A549 (cell line): ENCODE results near the gene CXXC5. TPM values are rescaled to one million over a fixed set of nuclear protein-coding genes. Genes with fewer than 3 reads are reported as not detected.

Experiments
- ATAC-seq, 2 experiments: fragments of 200-7000 bp in 1 of 2; fragments of >200 bp in 1 of 2; cut with Nextera tagmentation in 1 of 2; cut with Tn5 transposase in 1 of 2; 3 replicates each; pipeline versions ENCODE4 v1.8.0 to v1.9.1; 2018 to 2020; ENCODE audit warnings: mild to moderate bottlenecking in 1 of 2, moderate library complexity in 1 of 2
- CTCF ChIA-PET: fragments of 300-600 bp; sonication (Branson Sonifier 250); formaldehyde crosslinking; extraction: SDS; loops from one replicate; lab custom pipeline; 2021; ENCODE audit warnings: antibody characterized with exemption, inconsistent platforms; lab: Yijun Ruan, JAX
- POLR2A ChIA-PET: fragments of 350-600 bp; formaldehyde crosslinking; extraction: SDS; loops from one replicate; lab custom pipeline; 2021; ENCODE audit warnings: antibody characterized with exemption, inconsistent platforms; lab: Yijun Ruan, JAX
- DNase-seq, 2 experiments: peaks; one replicate each; pipeline versions ENCODE4 v3.0.0 to v3.0.0-alpha.2; 2011 to 2016; ENCODE audit warnings: low read depth in 1 of 2, low spot score in 1 of 2
- FAIRE-seq: peaks from 2 replicates; lab custom pipeline; 2011; peaks lifted over from hg19 to GRCh38; lab: Jason Lieb, UNC
- H3K27ac ChIP-seq, 2 experiments: fragments of >200 bp; sonication (Bioruptor Twin); formaldehyde crosslinking; 3 replicates each; pipeline ENCODE4 v1.5.1; 2016 to 2017
- H3K4me1 ChIP-seq: fragments of >200 bp; sonication (Bioruptor Twin); formaldehyde crosslinking; 3 replicates; pipeline ENCODE4 v1.6.1; 2016
- H3K4me2 ChIP-seq: fragments of >200 bp; sonication (Bioruptor Twin); formaldehyde crosslinking; 3 replicates; pipeline ENCODE4 v1.6.1; 2016
- H3K4me3 ChIP-seq: fragments of >200 bp; sonication (Bioruptor Twin); formaldehyde crosslinking; 3 replicates; pipeline ENCODE4 v1.5.1; 2016
- H3K9me3 ChIP-seq: fragments of >200 bp; sonication (Bioruptor Twin); formaldehyde crosslinking; 3 replicates; pipeline ENCODE4 v1.6.1; 2016
- CBX2 ChIP-seq: fragments of 200-600 bp; sonication (generic); IDR thresholded peaks from 2 replicates; pipeline ENCODE4 v1.6.1; 2016; ENCODE audit warnings: low read depth, mild to moderate bottlenecking, borderline replicate concordance
- CHD4 ChIP-seq: fragments of 200-600 bp; sonication (generic); IDR thresholded peaks from 2 replicates; pipeline ENCODE4 v1.6.1; 2016; ENCODE audit warnings: antibody characterized with exemption, mild to moderate bottlenecking, borderline replicate concordance
- CTCF ChIP-seq: fragments of >200 bp; sonication (Bioruptor Twin); formaldehyde crosslinking; IDR thresholded peaks from 3 replicates; pipeline ENCODE4 v1.5.1; 2016
- E2F6 ChIP-seq: IDR thresholded peaks from 2 replicates; pipeline ENCODE4 v1.6.1; 2012; ENCODE audit warnings: low read depth, borderline replicate concordance
- EHMT2 ChIP-seq: fragments of 200-600 bp; sonication (generic); IDR thresholded peaks from 2 replicates; pipeline ENCODE4 v1.6.1; 2016; ENCODE audit warnings: antibody characterized with exemption, low read depth, mild to moderate bottlenecking, moderate library complexity
- ESRRA ChIP-seq: fragments of 150-350 bp; IDR thresholded peaks from 2 replicates; pipeline ENCODE4 v1.6.1; 2014; ENCODE audit warnings: mild to moderate bottlenecking, low read length, borderline replicate concordance
- FOSL2 ChIP-seq, 2 experiments: fragments of 450-650 bp in 1 of 2; fragments of >200 bp in 1 of 2; sonication (Bioruptor Twin) in 1 of 2; formaldehyde crosslinking; IDR thresholded peaks; 2 replicates each; pipeline versions ENCODE4 v1.5.0 to v1.6.1; 2016 to 2020; ENCODE audit warnings: mild to moderate bottlenecking in 1 of 2, moderate library complexity in 1 of 2
- GATA3 ChIP-seq: IDR thresholded peaks from 2 replicates; pipeline ENCODE4 v1.6.1; 2012; ENCODE audit warnings: borderline replicate concordance
- HES2 ChIP-seq: fragments of >200 bp; sonication (Bioruptor Twin); formaldehyde crosslinking; IDR thresholded peaks from 2 replicates; pipeline ENCODE4 v1.6.1; 2016
- HOXA7 ChIP-seq: fragments of 250-450 bp; sonication (Bioruptor Pico); IDR thresholded peaks from 2 replicates; pipeline ENCODE4 v1.5.0; 2020; ENCODE audit warnings: mild to moderate bottlenecking, moderate library complexity
- HOXB13 ChIP-seq: fragments of 250-450 bp; sonication (Bioruptor Pico); IDR thresholded peaks from 2 replicates; pipeline ENCODE4 v1.5.0; 2020; ENCODE audit warnings: low read depth, mild to moderate bottlenecking, moderate library complexity
- JUNB ChIP-seq: fragments of >200 bp; sonication (Bioruptor Twin); formaldehyde crosslinking; IDR thresholded peaks from 2 replicates; pipeline ENCODE4 v1.6.1; 2016
- PBX3 ChIP-seq: IDR thresholded peaks from 2 replicates; pipeline ENCODE4 v1.6.1; 2012
- POLR2A ChIP-seq: IDR thresholded peaks from 2 replicates; pipeline ENCODE4 v1.6.1; 2012; ENCODE audit warnings: mild to moderate bottlenecking, low read length
- SREBF2 ChIP-seq: fragments of 450-650 bp; IDR thresholded peaks from 2 replicates; pipeline ENCODE4 v1.6.1; 2014; ENCODE audit warnings: mild to moderate bottlenecking, moderate library complexity
- TFCP2L1 ChIP-seq: fragments of 250-450 bp; sonication (Bioruptor Pico); IDR thresholded peaks from 2 replicates; pipeline ENCODE4 v1.5.0; 2021; ENCODE audit warnings: mild to moderate bottlenecking
- ZFP36 ChIP-seq: fragments of 450-650 bp; IDR thresholded peaks from 2 replicates; pipeline ENCODE4 v1.6.1; 2014; ENCODE audit warnings: borderline replicate concordance; ENCODE audit not compliant: partially characterized antibody
- ZSCAN20 ChIP-seq: fragments of 250-450 bp; sonication (Bioruptor Pico); IDR thresholded peaks from 2 replicates; pipeline ENCODE4 v1.8.0; 2022; ENCODE audit warnings: mild to moderate bottlenecking, moderate library complexity
- WGBS: methylation state at CpG from one replicate; pipeline ENCODE4 v1.1.6; 2017; ENCODE audit errors: missing lambda C conversion rate; 5-methylcytosine and 5-hydroxymethylcytosine counted together
- polyA plus RNA-seq, 4 experiments: library from polyadenylated mRNA; depleted of rRNA in 3 of 4; stranded (reverse); fragments of >200 nt; fragmentation: RNase III in 1 of 4; extraction: RNeasy Plus Mini Kit Qiagen cat#74134 plus additional on column Dnase treatment in 1 of 4; gene quantifications; 2 replicates in 3 of 4; 3 replicates in 1 of 4; pipeline ENCODE4 v1.2.3, GENCODE V29; 2011 to 2017

CXXC5 gene
- polyA plus RNA-seq, 2 of the 4 experiments (the other 2 are of a cell fraction), result 18.1 to 32.5 TPM

- H3K4me1 ChIP-seq, result peaks cover 46% of the 10 kb centered on the region
- H3K27ac ChIP-seq, result peak overlapping the region; percentile 79 to 98; a peak in 5 of 6 replicates
- H3K4me2 ChIP-seq, result peak overlapping the region; percentile 82; the same call in 2 of the 3 replicates
- POLR2A ChIA-PET, result interaction anchor here (1.1 kb wide), 1 partner anchor 19 kb away, joined by 3 read pairs; the partner anchor contains the start of gene CXXC5
- no peak for TF ChIP-seq E2F6
- TF ChIP-seq ZFP36, result peak; percentile 79
- FAIRE-seq (no peak), ATAC-seq (no peak), DNase-seq (no peak)
- 78% methylated on average over 1 of the region's 2 CpGs for WGBS
- H3K4me3 ChIP-seq, result no peak overlapping the region
- H3K9me3 ChIP-seq, result no peaks in the 10 kb centered on the region
- CTCF ChIA-PET, result interaction anchor here (1.0 to 4.6 kb wide), 6 partner anchors 23 to 99 kb away, joined by 3 to 14 read pairs (median 4); no protein-coding TSS in a partner anchor
These were observed 19.0 kb downstream of the CXXC5 start for GRCh38 chr5:139667001-139667729.

GRCh38 chr5:139667730-139668063, 19.5 kb downstream of the CXXC5 start:
- Histone ChIP-seq H3K27ac (peak overlapping the region; percentile 79 to 98), H3K4me2 (peak overlapping the region; percentile 82), H3K4me1 (peaks cover 41% of the 10 kb centered on the region), H3K9me3 (no peaks in the 10 kb centered on the region), H3K4me3 (peak overlapping the region; percentile 24; the same call in 2 of the 3 replicates)
- ChIA-PET CTCF (interaction anchor here (0.9 to 4.6 kb wide), 4 partner anchors 23 to 98 kb away, joined by 3 to 14 read pairs (median 4); no protein-coding TSS in a partner anchor), POLR2A (interaction anchor here (1.1 kb wide), 1 partner anchor 19 kb away, joined by 3 read pairs; the partner anchor contains the start of gene CXXC5)
- TF ChIP-seq ESRRA (no peak), TFCP2L1 (CRISPR knock-in tag) (no peak), GATA3 (no peak), JUNB (no peak)
- no peak for FAIRE-seq
- no peak for DNase-seq
- WGBS, result 70% methylated on average over 5 of the region's 5 CpGs
- peak; percentile 4; a peak in 3 of 6 replicates for ATAC-seq

- Histone ChIP-seq H3K27ac (peak overlapping the region; percentile 79 to 98), H3K4me3 (peak overlapping the region; percentile 24; the same call in 2 of the 3 replicates), H3K4me1 (peaks cover 35% of the 10 kb centered on the region), H3K4me2 (peak overlapping the region; percentile 82), H3K9me3 (no peaks in the 10 kb centered on the region)
- ATAC-seq, result peak; percentile 32 to 63; a peak in 5 of 6 replicates
- WGBS, result 64% methylated on average over 40 of the region's 55 CpGs
- ChIA-PET CTCF (interaction anchor here (0.9 to 2.0 kb wide), 5 partner anchors 8 to 97 kb away, joined by 4 to 12 read pairs (median 6); no protein-coding TSS in a partner anchor), POLR2A (interaction anchor here (1.1 kb wide), 1 partner anchor 20 kb away, joined by 3 read pairs; the partner anchor contains the start of gene CXXC5)
- FAIRE-seq, result no peak
- DNase-seq, result no peak
- no peak for TF ChIP-seq HES2
- TF ChIP-seq CHD4, result no peak
- TF ChIP-seq SREBF2, result no peak
- no peak for TF ChIP-seq ZSCAN20 (CRISPR knock-in tag)
- TF ChIP-seq PBX3, result no peak
- TF ChIP-seq HOXA7 (CRISPR knock-in tag), result no peak
- no peak for TF ChIP-seq CBX2
- no peak for TF ChIP-seq FOSL2 (IDR thresholded peaks at IDR 0.05)
- TF ChIP-seq FOSL2 (CRISPR knock-in tag; IDR thresholded peaks at IDR 0.05), result no peak
- TF ChIP-seq POLR2A, result no peak
- no peak for TF ChIP-seq HOXB13
- no peak for TF ChIP-seq ESRRA
- no peak for TF ChIP-seq EHMT2
- TF ChIP-seq CTCF, result no peak
These were observed 20.1 kb downstream of the CXXC5 start for GRCh38 chr5:139668064-139668880.
